ENCODE results near the gene TNS1. TPM values are rescaled to one million over a fixed set of nuclear protein-coding genes. Genes with fewer than 3 reads are reported as not detected.

Gene TNS1
- total RNA-seq, 3 donors from 2014 or later (not counting 1 experiment from before 2014, with no cell fraction given), result 1.1 to 3.0 (median 2.1) TPM

DNA sequence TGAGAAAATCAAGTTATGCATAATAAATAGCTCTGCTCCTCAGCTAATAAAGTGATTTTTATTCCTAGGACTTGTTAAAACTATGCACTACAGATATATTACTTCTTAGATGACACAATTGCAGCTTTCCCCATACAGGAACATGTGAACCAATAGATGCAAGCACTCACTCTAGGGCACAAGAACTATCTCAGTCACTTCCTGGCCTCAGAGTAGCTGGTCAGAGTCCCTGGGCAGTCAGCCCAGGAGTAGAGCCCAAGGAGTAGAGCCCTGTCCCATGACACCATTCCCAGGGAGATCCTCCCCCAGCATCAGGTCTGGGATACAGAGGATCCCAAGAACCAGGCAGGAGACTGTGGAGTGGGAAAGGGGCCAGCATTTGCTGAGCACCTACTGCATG is 2.7 kb downstream of the TNS1 start:
- Mint-ChIP-seq H3K4me1 (no peaks in the 10 kb centered on the region), H3K4me3 (no peak overlapping the region), H3K27me3 (ENCODE audit: low read depth in 2 of 2) (peaks cover 7 to 12% of the 10 kb centered on the region in 2 donors), H3K27ac (no peak overlapping the region), H3K36me3 (no peaks in the 10 kb centered on the region), H3K9me3 (no peaks in the 10 kb centered on the region)
- DNase-seq, result no peak
- Histone ChIP-seq H3K9me3 (ENCODE audit: control insufficient read depth, insufficient read depth, low read length) (no peaks in the 10 kb centered on the region), H3K4me3 (ENCODE audit: low read length) (no peak overlapping the region), H3K27me3 (ENCODE audit: control insufficient read depth, insufficient read depth, low read length) (no peaks in the 10 kb centered on the region), H3K36me3 (ENCODE audit: control insufficient read depth, insufficient read depth, low read length) (no peaks in the 10 kb centered on the region), H3K27ac (ENCODE audit: low read length) (no peak overlapping the region), H3K4me1 (ENCODE audit: control insufficient read depth, insufficient read depth, low read length) (no peaks in the 10 kb centered on the region)
- intact Hi-C loops (cut with micrococcal nuclease), result no loop called here
- ATAC-seq, result no peak
- TF ChIP-seq, protein P1, sequence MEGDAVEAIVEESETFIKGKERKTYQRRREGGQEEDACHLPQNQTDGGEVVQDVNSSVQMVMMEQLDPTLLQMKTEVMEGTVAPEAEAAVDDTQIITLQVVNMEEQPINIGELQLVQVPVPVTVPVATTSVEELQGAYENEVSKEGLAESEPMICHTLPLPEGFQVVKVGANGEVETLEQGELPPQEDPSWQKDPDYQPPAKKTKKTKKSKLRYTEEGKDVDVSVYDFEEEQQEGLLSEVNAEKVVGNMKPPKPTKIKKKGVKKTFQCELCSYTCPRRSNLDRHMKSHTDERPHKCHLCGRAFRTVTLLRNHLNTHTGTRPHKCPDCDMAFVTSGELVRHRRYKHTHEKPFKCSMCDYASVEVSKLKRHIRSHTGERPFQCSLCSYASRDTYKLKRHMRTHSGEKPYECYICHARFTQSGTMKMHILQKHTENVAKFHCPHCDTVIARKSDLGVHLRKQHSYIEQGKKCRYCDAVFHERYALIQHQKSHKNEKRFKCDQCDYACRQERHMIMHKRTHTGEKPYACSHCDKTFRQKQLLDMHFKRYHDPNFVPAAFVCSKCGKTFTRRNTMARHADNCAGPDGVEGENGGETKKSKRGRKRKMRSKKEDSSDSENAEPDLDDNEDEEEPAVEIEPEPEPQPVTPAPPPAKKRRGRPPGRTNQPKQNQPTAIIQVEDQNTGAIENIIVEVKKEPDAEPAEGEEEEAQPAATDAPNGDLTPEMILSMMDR (IDR thresholded peaks at IDR 0.05), result no peak

DNA sequence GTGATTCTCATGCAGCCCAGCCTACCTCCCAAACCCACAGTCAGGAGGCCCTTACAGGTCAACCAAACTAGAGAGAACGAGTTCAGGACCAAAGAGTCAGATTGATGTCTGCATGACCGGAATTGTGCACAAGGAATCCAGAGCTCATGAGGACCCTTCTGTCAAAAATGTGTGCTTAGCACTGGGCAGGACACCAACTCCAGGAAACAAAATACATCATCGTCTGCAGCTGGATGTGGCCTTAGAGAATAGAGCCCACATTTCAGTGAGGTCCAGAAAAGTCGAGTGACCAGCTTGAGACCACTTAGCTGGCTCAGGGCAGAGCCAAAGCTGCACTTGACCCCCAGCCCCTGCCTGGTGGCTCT is 3.2 kb downstream of the TNS1 start:
- ATAC-seq (no peak), DNase-seq (no peak)
- Histone ChIP-seq H3K36me3 (ENCODE audit: control insufficient read depth, insufficient read depth, low read length) (no peaks in the 10 kb centered on the region), H3K27ac (ENCODE audit: low read length) (no peak overlapping the region), H3K4me3 (ENCODE audit: low read length) (no peak overlapping the region), H3K27me3 (ENCODE audit: control insufficient read depth, insufficient read depth, low read length) (no peaks in the 10 kb centered on the region), H3K9me3 (ENCODE audit: control insufficient read depth, insufficient read depth, low read length) (no peaks in the 10 kb centered on the region), H3K4me1 (ENCODE audit: control insufficient read depth, insufficient read depth, low read length) (no peaks in the 10 kb centered on the region)
- Mint-ChIP-seq H3K4me3 (no peak overlapping the region), H3K4me1 (no peaks in the 10 kb centered on the region), H3K27ac (no peak overlapping the region), H3K27me3 (ENCODE audit: low read depth in 2 of 2) (peaks cover 7 to 12% of the 10 kb centered on the region in 2 donors), H3K9me3 (no peaks in the 10 kb centered on the region), H3K36me3 (no peaks in the 10 kb centered on the region)
- TF ChIP-seq, protein P1 (IDR thresholded peaks at IDR 0.05), result no peak
- intact Hi-C loops (cut with micrococcal nuclease), result no loop called here
- 70% methylated on average over 4 of the region's 4 CpGs for WGBS (ENCODE audit: insufficient coverage)

DNA sequence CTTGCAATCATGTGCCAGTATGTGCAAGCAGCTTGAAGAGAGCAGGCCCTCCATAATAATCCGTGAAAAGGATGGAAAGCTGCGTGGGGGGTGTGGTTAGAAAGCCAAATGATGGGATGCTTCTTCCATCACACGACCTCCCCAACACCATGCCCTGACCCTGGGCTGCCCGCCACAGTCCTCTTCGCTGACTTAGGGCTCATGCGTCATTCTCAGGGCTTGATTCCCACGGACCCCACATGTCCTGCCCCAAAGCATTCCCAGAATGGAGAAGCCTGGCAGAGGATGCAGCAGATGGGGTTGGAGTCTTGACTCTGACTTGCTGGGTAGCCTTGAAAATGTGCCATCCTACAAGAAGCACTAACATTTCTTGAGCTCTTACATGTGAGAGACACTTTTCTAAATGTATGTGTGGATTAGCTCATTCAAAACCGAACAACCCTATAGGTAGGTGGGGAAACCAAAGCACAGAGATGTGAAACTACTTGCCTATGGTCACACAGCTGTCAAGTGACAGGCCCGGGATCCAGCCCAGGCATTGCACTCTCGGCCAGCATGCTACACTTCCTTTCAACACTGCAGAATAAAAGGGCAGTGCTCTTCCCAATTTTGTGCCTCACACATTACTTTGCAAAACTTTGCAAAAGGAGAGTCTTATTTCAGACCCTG is 3.7 kb downstream of the TNS1 start:
- H3K27ac Mint-ChIP-seq, result no peak overlapping the region
- ATAC-seq, result no peak

More for the DNA sequence above, 3.7 kb downstream of the TNS1 start:
- no peak overlapping the region for H3K27ac ChIP-seq (ENCODE audit: low read length)
- 87% methylated on average over 8 of the region's 10 CpGs for WGBS (ENCODE audit: insufficient coverage)
- H3K27me3 ChIP-seq (ENCODE audit: control insufficient read depth, insufficient read depth, low read length), result no peaks in the 10 kb centered on the region
- H3K4me3 ChIP-seq (ENCODE audit: low read length), result no peak overlapping the region
- Mint-ChIP-seq H3K27me3 (ENCODE audit: low read depth in 2 of 2) (peaks cover 7 to 12% of the 10 kb centered on the region in 2 donors), H3K4me1 (no peaks in the 10 kb centered on the region), H3K9me3 (no peaks in the 10 kb centered on the region), H3K36me3 (no peaks in the 10 kb centered on the region), H3K4me3 (no peak overlapping the region)
- no peaks in the 10 kb centered on the region for H3K4me1 ChIP-seq (ENCODE audit: control insufficient read depth, insufficient read depth, low read length)
- no peaks in the 10 kb centered on the region for H3K36me3 ChIP-seq (ENCODE audit: control insufficient read depth, insufficient read depth, low read length)
- intact Hi-C loops (cut with micrococcal nuclease), result no loop called here
- TF ChIP-seq, protein P1 (IDR thresholded peaks at IDR 0.05), result no peak
- H3K9me3 ChIP-seq (ENCODE audit: control insufficient read depth, insufficient read depth, low read length), result no peaks in the 10 kb centered on the region
- no peak for DNase-seq
